H1 (cell line): Measurements from ENCODE around the gene SRF. TPM values are rescaled to one million over a fixed set of nuclear protein-coding genes. Genes with fewer than 3 reads are reported as not detected.

ENCODE experiments used
- CTCF ChIA-PET: fragments of 300-600 bp; sonication (Branson Sonifier 250); formaldehyde crosslinking; loops from one replicate; lab custom pipeline; 2021; ENCODE audit not compliant: partially characterized antibody; lab: Charles Lee
- POLR2A ChIA-PET: fragments of 300-600 bp; sonication (Branson Sonifier 250); formaldehyde crosslinking; loops from one replicate; lab custom pipeline; 2021; ENCODE audit warnings: inconsistent platforms; ENCODE audit not compliant: partially characterized antibody; lab: Charles Lee
- DNase-seq, 2 experiments: peaks; one replicate each; pipeline versions ENCODE4 v3.0.0 to v3.0.0-alpha.2; 2010 to 2022; ENCODE audit warnings: low spot score in 2 of 2, low read depth in 1 of 2, mixed read lengths in 1 of 2
- FAIRE-seq: peaks from 2 replicates; lab custom pipeline; 2011; peaks lifted over from hg19 to GRCh38; lab: Jason Lieb, UNC
- H2AFZ ChIP-seq: 2 replicates; pipeline ENCODE4 v1.8.1; 2012; ENCODE audit warnings: low read length, inconsistent platforms
- H2AK5ac ChIP-seq: 2 replicates; pipeline ENCODE4 v1.6.1; 2013; ENCODE audit warnings: low read depth, low read length
- H2BK120ac ChIP-seq: replicated peaks from 2 replicates; pipeline ENCODE3; 2013; ENCODE audit warnings: low read depth, low read length, inconsistent platforms
- H2BK12ac ChIP-seq: 2 replicates; pipeline ENCODE4 v1.6.1; 2013; ENCODE audit warnings: low read depth, low read length
- H2BK15ac ChIP-seq: 2 replicates; pipeline ENCODE4 v1.6.1; 2013; ENCODE audit warnings: low read length
- H2BK20ac ChIP-seq: 2 replicates; pipeline ENCODE4 v1.6.1; 2013; ENCODE audit warnings: low read length
- H2BK5ac ChIP-seq: 2 replicates; pipeline ENCODE4 v1.6.1; 2013; ENCODE audit warnings: low read depth, low read length
- H3K14ac ChIP-seq: 2 replicates; pipeline ENCODE4 v1.6.1; 2013; ENCODE audit warnings: inconsistent platforms; ENCODE audit not compliant: insufficient read length
- H3K18ac ChIP-seq: 2 replicates; pipeline ENCODE4 v1.6.1; 2013; ENCODE audit warnings: low read length; ENCODE audit errors: extremely low read depth
- H3K23ac ChIP-seq: 2 replicates; pipeline ENCODE4 v1.6.1; 2013; ENCODE audit warnings: inconsistent platforms; ENCODE audit not compliant: insufficient read length
- H3K23me2 ChIP-seq: 2 replicates; pipeline ENCODE4 v1.6.1; 2013; ENCODE audit warnings: low read depth, low read length
- H3K27ac ChIP-seq: 2 replicates; pipeline ENCODE4 v1.6.1; 2011; ENCODE audit warnings: low read depth, low read length, inconsistent platforms
- H3K27me3 ChIP-seq, 4 experiments: replicated peaks in 1 of 4; 1 replicate in 1 of 4; 2 replicates in 3 of 4; pipeline versions ENCODE4 v1.6.1 to v1.8.1; 2011 to 2013; ENCODE audit warnings: low read length in 3 of 4, mild to moderate bottlenecking in 3 of 4, inconsistent platforms in 2 of 4, mixed read lengths in 2 of 4, moderate library complexity in 1 of 4; ENCODE audit not compliant: control insufficient read depth in 3 of 4, insufficient read depth in 3 of 4; ENCODE audit errors: extremely low read depth in 1 of 4
- H3K36me3 ChIP-seq, 4 experiments: 2 replicates each; pipeline versions ENCODE4 v1.6.1 to v1.8.1; 2011 to 2013; ENCODE audit warnings: mild to moderate bottlenecking in 4 of 4, low read length in 3 of 4, moderate library complexity in 2 of 4, control low read depth in 1 of 4, inconsistent platforms in 1 of 4; ENCODE audit not compliant: insufficient read depth in 4 of 4, control insufficient read depth in 2 of 4
- H3K4ac ChIP-seq: replicated peaks from 2 replicates; pipeline ENCODE3; 2013; ENCODE audit warnings: low read length, low read depth, mixed read lengths, inconsistent platforms; ENCODE audit not compliant: insufficient read length
- H3K4me1 ChIP-seq, 4 experiments: replicated peaks in 1 of 4; 1 replicate in 1 of 4; 2 replicates in 3 of 4; pipeline versions ENCODE4 v1.6.1 to v1.8.1; 2011 to 2013; ENCODE audit warnings: low read length in 3 of 4, inconsistent platforms in 2 of 4, mixed read lengths in 1 of 4; ENCODE audit not compliant: insufficient read depth in 4 of 4, control insufficient read depth in 3 of 4
- H3K4me2 ChIP-seq, 2 experiments: 2 replicates each; pipeline versions ENCODE4 v1.6.1 to v1.8.1; 2011 to 2013; ENCODE audit warnings: low read depth in 2 of 2, low read length in 2 of 2, control low read depth in 1 of 2, inconsistent platforms in 1 of 2, mild to moderate bottlenecking in 1 of 2; ENCODE audit not compliant: insufficient read depth in 1 of 2
- H3K4me3 ChIP-seq, 4 experiments: fragments of 200-600, 300-600 bp in 1 of 4; sonication (generic), shearing (Covaris generic), sonication (Bioruptor Twin) in 1 of 4; 2 replicates each; pipeline versions ENCODE4 v1.5.1 to v1.8.1; 2011 to 2016; ENCODE audit warnings: low read length in 4 of 4, low read depth in 3 of 4, control low read depth in 2 of 4, inconsistent platforms in 2 of 4, mild to moderate bottlenecking in 2 of 4, mixed read lengths in 1 of 4, moderate library complexity in 1 of 4; ENCODE audit not compliant: insufficient read depth in 2 of 4; ENCODE audit errors: extremely low read depth in 1 of 4
- H3K56ac ChIP-seq: replicated peaks from 2 replicates; pipeline ENCODE3; 2013; ENCODE audit warnings: low read depth, mild to moderate bottlenecking, mixed read lengths, low read length, inconsistent platforms; ENCODE audit not compliant: insufficient read length
- H3K79me1 ChIP-seq: 2 replicates; pipeline ENCODE4 v1.6.1; 2013; ENCODE audit warnings: low read depth, low read length, control low read depth
- H3K79me2 ChIP-seq, 2 experiments: 2 replicates each; pipeline versions ENCODE4 v1.6.1 to v1.8.1; 2012 to 2013; ENCODE audit warnings: low read length in 2 of 2, mild to moderate bottlenecking in 2 of 2, inconsistent platforms in 1 of 2; ENCODE audit not compliant: insufficient read depth in 2 of 2, control insufficient read depth in 1 of 2
- H3K9ac ChIP-seq, 4 experiments: replicated peaks in 1 of 4; 1 replicate in 1 of 4; 2 replicates in 3 of 4; pipeline versions ENCODE4 v1.6.1 to v1.8.1; 2011 to 2013; ENCODE audit warnings: low read depth in 3 of 4, low read length in 3 of 4, control low read depth in 2 of 4, mild to moderate bottlenecking in 2 of 4, moderate library complexity in 2 of 4, inconsistent platforms in 1 of 4; ENCODE audit errors: extremely low read depth in 1 of 4
- H3K9me3 ChIP-seq, 2 experiments: 2 replicates each; pipeline versions ENCODE4 v1.6.1 to v1.8.1; 2012 to 2013; ENCODE audit warnings: mild to moderate bottlenecking in 2 of 2, moderate library complexity in 2 of 2, control low read depth in 1 of 2, inconsistent platforms in 1 of 2, low read depth in 1 of 2, low read length in 1 of 2, mixed read lengths in 1 of 2; ENCODE audit not compliant: insufficient read depth in 2 of 2
- H4K20me1 ChIP-seq, 2 experiments: replicated peaks in 1 of 2; 2 replicates each; pipeline versions ENCODE3 to v1.8.1; 2011 to 2013; ENCODE audit warnings: inconsistent platforms in 2 of 2, low read length in 2 of 2, mild to moderate bottlenecking in 1 of 2; ENCODE audit not compliant: insufficient read depth in 2 of 2, control insufficient read depth in 1 of 2
- H4K5ac ChIP-seq: 2 replicates; pipeline ENCODE4 v1.6.1; 2013; ENCODE audit warnings: low read length, low read depth, mixed read lengths, inconsistent platforms; ENCODE audit not compliant: insufficient read length
- H4K8ac ChIP-seq: 2 replicates; pipeline ENCODE4 v1.8.0; 2013; ENCODE audit warnings: mild to moderate bottlenecking, moderate library complexity, low read length, inconsistent platforms; ENCODE audit not compliant: insufficient read depth; ENCODE audit errors: extremely low read depth
- H4K91ac ChIP-seq: replicated peaks from 2 replicates; pipeline ENCODE3; 2013; ENCODE audit warnings: low read length, mixed read lengths, inconsistent platforms; ENCODE audit not compliant: insufficient read length
- BACH1 ChIP-seq: IDR thresholded peaks from 2 replicates; pipeline ENCODE4 v1.6.1; 2012; ENCODE audit warnings: low read length, improper control_type of control experiment
- GTF2F1 ChIP-seq: IDR thresholded peaks from 2 replicates; pipeline ENCODE4 v1.6.1; 2012; ENCODE audit warnings: low read depth, low read length, improper control_type of control experiment, borderline replicate concordance
- MAFK ChIP-seq: IDR thresholded peaks from 2 replicates; pipeline ENCODE4 v1.6.1; 2012; ENCODE audit warnings: low read depth, mild to moderate bottlenecking, improper control_type of control experiment, low read length
- WGBS, 2 experiments: shearing (Covaris generic) in 1 of 2; methylation state at CpG; one replicate each; pipeline versions ENCODE4 v1.1.6 to v1.1.7; 2013 to 2015; ENCODE audit warnings: low lambda C conversion rate in 2 of 2, mixed read lengths in 2 of 2, inconsistent platforms in 1 of 2, low coverage in 1 of 2, missing lambda C conversion rate in 1 of 2; ENCODE audit not compliant: insufficient replicate concordance in 2 of 2, insufficient coverage in 1 of 2, insufficient read length in 1 of 2; ENCODE audit errors: extremely low coverage in 1 of 2, missing lambda C conversion rate in 1 of 2; 5-methylcytosine and 5-hydroxymethylcytosine counted together
- polyA plus RNA-seq, 7 experiments: library from polyadenylated mRNA; depleted of rRNA in 3 of 7; stranded (reverse) in 5 of 7; unstranded in 2 of 7; fragments of >200 nt in 5 of 7; fragments of 200-250 nt in 2 of 7; gene quantifications; 1 replicate in 5 of 7; 2 replicates in 1 of 7; 4 replicates in 1 of 7; pipeline versions ENCODE4 v1.2.1 to v1.2.3, GENCODE V29; 2011 to 2013; ENCODE audit warnings: missing spikeins in 2 of 7, mixed read lengths in 2 of 7
- total RNA-seq: library from RNA; stranded (reverse); fragmentation: NEBNext Ultra II Directional; extraction: Animal tissue kit (Norgen Biotek cat#: 25700); gene quantifications from 2 replicates; pipeline ENCODE4 v1.2.1, GENCODE V29; 2021

Gene SRF
- total and polyA plus RNA-seq, 2 of the 8 experiments (the other 6 are each of a cell fraction or from before 2014, with no cell fraction given): 49.0 to 69.5 TPM

DNA sequence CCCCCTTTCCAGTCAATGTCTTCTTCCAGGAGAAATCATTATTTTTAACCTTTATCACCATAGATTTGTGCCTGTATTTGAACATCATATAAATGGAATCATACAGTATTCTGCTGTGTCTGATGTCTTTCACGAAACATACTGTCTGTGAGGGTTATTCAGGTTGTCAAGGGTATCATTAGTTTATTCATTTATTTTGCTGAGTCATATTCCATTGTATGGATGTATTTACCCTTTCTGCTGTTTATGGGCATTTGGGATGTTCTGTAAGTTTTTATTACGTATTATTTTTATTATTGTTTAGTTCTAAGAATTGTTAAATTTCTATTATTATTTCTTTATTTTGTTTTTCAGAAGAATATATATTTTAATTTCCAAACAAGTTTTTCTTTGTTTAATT, 36.2 kb downstream of the SRF start:
- H2AK5ac ChIP-seq: no peak overlapping the region

More for the DNA sequence above, 36.2 kb downstream of the SRF start:
- H3K27ac ChIP-seq: no peak overlapping the region
- H2AFZ ChIP-seq: no peak overlapping the region
- FAIRE-seq (no peak), DNase-seq (no peak)
- no peak overlapping the region for H4K5ac ChIP-seq
- H3K56ac ChIP-seq: no peak overlapping the region
- ChIA-PET POLR2A (interaction anchor here (1.3 kb wide), 1 partner anchor 22 kb away, joined by 3 read pairs; the partner anchor contains the start of gene DNPH1), CTCF (no interaction called here)
- no peaks in the 10 kb centered on the region for H3K4me1 ChIP-seq
- no peaks in the 10 kb centered on the region for H3K79me1 ChIP-seq
- H3K4ac ChIP-seq: no peak overlapping the region
- H3K4me2 ChIP-seq: no peak overlapping the region
- H3K18ac ChIP-seq: no peak overlapping the region
- no peak overlapping the region for H3K9ac ChIP-seq
- H3K9me3 ChIP-seq: no peaks in the 10 kb centered on the region
- H3K79me2 ChIP-seq: no peaks in the 10 kb centered on the region
- TF ChIP-seq GTF2F1: no peak
- peak; percentile 60 for TF ChIP-seq MAFK
- TF ChIP-seq BACH1: peak; percentile 62; the same call in 1 of the 2 replicates
- H2BK120ac ChIP-seq: no peak overlapping the region
- H2BK20ac ChIP-seq: no peak overlapping the region
- no peak overlapping the region for H2BK5ac ChIP-seq
- H3K14ac ChIP-seq: no peak overlapping the region
- no peak overlapping the region for H2BK15ac ChIP-seq
- H3K27me3 ChIP-seq: no peaks in the 10 kb centered on the region
- H3K23me2 ChIP-seq: no peaks in the 10 kb centered on the region; the same call in 1 of the 2 replicates
- no peak overlapping the region for H3K4me3 ChIP-seq
- WGBS, 2 experiments: 85% methylated on average over 2 of the region's 2 CpGs; no CpG with 5 or more reads in 1 of the 2 experiments
- H4K91ac ChIP-seq: no peak overlapping the region
- H4K8ac ChIP-seq: no peak overlapping the region
- no peaks in the 10 kb centered on the region for H3K36me3 ChIP-seq
- no peak overlapping the region for H2BK12ac ChIP-seq
- H4K20me1 ChIP-seq: no peaks in the 10 kb centered on the region
- no peak overlapping the region for H3K23ac ChIP-seq
